Measurements from ENCODE around the gene INTU. TPM values are rescaled to one million over a fixed set of nuclear protein-coding genes. Genes with fewer than 3 reads are reported as not detected.

The INTU gene
- total RNA-seq, 4 donors from 2014 or later, result 5.9 to 8.7 (median 7.1) TPM

DNA sequence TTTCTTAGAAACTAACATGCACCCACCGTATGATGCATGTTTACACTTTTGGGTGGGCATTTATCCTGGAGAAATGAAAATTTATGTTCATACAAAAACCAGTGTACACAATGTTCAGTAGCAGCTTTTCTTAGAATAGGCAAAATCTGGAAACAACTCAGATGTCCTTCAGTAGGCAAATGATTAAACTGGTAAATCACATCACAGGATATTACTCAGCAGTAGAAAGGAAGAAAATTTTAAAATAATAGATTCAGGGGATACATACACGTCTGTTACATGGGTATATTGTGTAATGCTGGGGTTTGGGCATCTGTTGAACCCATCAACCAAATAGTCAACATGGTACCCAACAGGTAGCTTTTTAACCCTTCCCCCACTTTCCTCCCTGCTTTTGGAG is 124.1 kb downstream of the INTU start:
- Histone ChIP-seq H3K4me3 (no peak overlapping the region), H3K4me1 (no peaks in the 10 kb centered on the region), H3K27ac (replicated peaks in 1 of 4) (no peak overlapping the region), H3K27me3 (no peaks in the 10 kb centered on the region), H3K9me3 (no peaks in the 10 kb centered on the region), H3K36me3 (no peaks in the 10 kb centered on the region)
- TF ChIP-seq, protein P1, sequence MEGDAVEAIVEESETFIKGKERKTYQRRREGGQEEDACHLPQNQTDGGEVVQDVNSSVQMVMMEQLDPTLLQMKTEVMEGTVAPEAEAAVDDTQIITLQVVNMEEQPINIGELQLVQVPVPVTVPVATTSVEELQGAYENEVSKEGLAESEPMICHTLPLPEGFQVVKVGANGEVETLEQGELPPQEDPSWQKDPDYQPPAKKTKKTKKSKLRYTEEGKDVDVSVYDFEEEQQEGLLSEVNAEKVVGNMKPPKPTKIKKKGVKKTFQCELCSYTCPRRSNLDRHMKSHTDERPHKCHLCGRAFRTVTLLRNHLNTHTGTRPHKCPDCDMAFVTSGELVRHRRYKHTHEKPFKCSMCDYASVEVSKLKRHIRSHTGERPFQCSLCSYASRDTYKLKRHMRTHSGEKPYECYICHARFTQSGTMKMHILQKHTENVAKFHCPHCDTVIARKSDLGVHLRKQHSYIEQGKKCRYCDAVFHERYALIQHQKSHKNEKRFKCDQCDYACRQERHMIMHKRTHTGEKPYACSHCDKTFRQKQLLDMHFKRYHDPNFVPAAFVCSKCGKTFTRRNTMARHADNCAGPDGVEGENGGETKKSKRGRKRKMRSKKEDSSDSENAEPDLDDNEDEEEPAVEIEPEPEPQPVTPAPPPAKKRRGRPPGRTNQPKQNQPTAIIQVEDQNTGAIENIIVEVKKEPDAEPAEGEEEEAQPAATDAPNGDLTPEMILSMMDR (IDR thresholded peaks at IDR 0.05), result no peak
- TF ChIP-seq EP300 (IDR thresholded peaks at IDR 0.05) (no peak), POLR2AphosphoS5 (IDR thresholded peaks at IDR 0.05) (no peak), POLR2A (IDR thresholded peaks at IDR 0.05; ENCODE audit: low read depth) (no peak)
- intact Hi-C loops (cut with DNase I), result no loop called here
- WGBS, result 72% methylated on average over 2 of the region's 2 CpGs
- DNase-seq (ENCODE audit: extremely low spot score), result no peak

DNA sequence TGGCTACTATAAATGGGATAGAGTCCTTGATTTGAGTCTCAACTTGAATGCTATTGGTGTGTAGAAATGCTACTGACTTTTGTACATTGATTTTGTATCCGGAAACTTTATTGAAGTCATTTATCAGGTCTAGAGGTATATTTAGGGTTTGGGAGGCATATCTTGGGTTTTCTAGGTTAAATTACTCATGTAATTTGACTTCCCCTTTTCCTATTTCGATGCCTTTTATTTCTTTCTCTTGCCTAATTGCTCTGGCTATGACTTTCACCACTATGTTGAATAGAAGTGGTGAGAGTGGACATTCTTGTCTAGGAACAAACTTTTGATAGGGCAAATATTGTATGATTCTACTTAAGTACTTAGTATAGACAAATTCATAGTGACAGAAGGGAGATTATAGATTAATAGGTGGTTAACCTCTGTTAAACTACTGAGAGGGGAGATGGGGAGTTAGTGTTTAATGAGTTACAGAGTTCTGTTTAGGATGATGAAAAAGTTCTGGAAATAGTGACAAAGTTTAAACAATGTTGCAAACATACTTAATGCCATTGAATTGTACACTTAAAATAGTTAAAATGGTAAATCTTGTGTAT is 126.6 kb downstream of the INTU start:
- no peak for TF ChIP-seq EP300 (IDR thresholded peaks at IDR 0.05)
- no peak for TF ChIP-seq POLR2A (IDR thresholded peaks at IDR 0.05; ENCODE audit: low read depth)
- TF ChIP-seq POLR2AphosphoS5 (IDR thresholded peaks at IDR 0.05), result no peak
- TF ChIP-seq, protein P1 (IDR thresholded peaks at IDR 0.05), result no peak
- Histone ChIP-seq H3K4me1 (no peaks in the 10 kb centered on the region), H3K4me3 (no peak overlapping the region), H3K27ac (replicated peaks in 1 of 4) (no peak overlapping the region), H3K36me3 (no peaks in the 10 kb centered on the region), H3K9me3 (no peaks in the 10 kb centered on the region), H3K27me3 (no peaks in the 10 kb centered on the region)
- intact Hi-C loops (cut with DNase I), result no loop called here
- DNase-seq (ENCODE audit: extremely low spot score), result no peak
- WGBS, result 81% methylated on average over 2 of the region's 2 CpGs

DNA sequence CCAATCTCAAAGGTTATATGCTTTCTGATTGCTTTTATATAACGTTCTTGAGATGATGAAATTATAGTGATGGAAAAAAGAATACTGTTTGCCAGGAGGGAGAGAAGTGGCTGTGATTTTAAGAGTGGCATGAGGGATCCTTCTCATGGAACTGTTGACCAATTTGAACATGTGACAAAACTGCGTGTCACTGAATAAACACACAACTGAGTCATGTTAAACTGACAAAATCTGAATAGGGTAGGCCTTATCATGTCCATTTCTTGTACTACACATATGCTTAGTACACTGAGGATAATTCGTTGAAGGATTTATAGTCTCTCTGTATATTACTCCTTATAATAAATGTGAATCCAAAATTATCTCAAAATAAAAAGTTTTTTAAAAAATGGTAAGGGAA is 127.1 kb downstream of the INTU start:
- WGBS, result 84% methylated on average over 3 of the region's 3 CpGs
- DNase-seq (ENCODE audit: extremely low spot score), result no peak
- Histone ChIP-seq H3K9me3 (no peaks in the 10 kb centered on the region), H3K36me3 (no peaks in the 10 kb centered on the region), H3K4me1 (no peaks in the 10 kb centered on the region), H3K27ac (replicated peaks in 1 of 4) (no peak overlapping the region), H3K27me3 (no peaks in the 10 kb centered on the region), H3K4me3 (no peak overlapping the region)
- TF ChIP-seq POLR2A (IDR thresholded peaks at IDR 0.05; ENCODE audit: low read depth) (no peak), POLR2AphosphoS5 (IDR thresholded peaks at IDR 0.05) (no peak), EP300 (IDR thresholded peaks at IDR 0.05) (no peak)
- TF ChIP-seq, protein P1 (IDR thresholded peaks at IDR 0.05), result no peak
- intact Hi-C loops (cut with DNase I), result no loop called here

DNA sequence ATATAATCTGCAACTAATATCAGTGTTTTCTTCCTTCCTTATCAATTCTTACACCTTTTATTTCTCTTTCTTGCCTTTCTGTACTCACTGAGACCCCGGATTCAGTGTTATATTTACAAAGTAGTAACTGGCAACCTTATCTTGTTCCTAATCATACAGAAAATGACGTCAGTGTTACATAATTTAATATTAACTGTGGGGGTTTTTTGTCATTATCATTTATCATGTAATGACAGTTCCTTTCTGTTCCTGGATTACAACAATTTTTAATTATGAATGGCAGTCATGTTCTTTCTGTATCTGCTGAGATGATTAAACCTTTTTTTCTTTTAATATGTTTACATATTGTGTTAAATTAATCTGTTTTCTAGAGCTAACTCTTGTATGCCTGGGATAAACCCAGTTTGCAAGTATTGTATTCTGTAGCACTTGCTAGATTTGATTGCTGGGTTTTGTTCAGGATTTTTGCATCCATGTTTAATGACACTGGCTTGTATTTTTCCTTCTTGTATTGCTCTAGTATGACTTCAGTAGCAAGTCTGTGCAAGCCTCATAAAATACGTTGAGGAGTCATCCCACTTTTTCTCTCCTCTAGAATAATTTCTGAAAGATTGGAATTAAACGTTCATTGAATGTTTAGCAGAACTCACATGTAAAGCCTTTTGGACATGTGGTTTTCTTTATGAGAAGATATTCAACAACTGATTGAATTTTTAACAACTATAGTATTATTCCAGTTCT is 138.9 kb downstream of the INTU start:
- H3K4me3 ChIP-seq, result no peak overlapping the region
- no peaks in the 10 kb centered on the region for H3K27me3 ChIP-seq
- no peaks in the 10 kb centered on the region for H3K4me1 ChIP-seq
- no peak overlapping the region for H3K27ac ChIP-seq (replicated peaks in 1 of 4)
- no peak for DNase-seq (ENCODE audit: extremely low spot score)
- no peaks in the 10 kb centered on the region for H3K9me3 ChIP-seq
- no peaks in the 10 kb centered on the region for H3K36me3 ChIP-seq
- intact Hi-C loops (cut with DNase I), result no loop called here
- 74% methylated on average over 4 of the region's 4 CpGs for WGBS
- TF ChIP-seq, protein P1 (IDR thresholded peaks at IDR 0.05), result no peak
- TF ChIP-seq EP300 (IDR thresholded peaks at IDR 0.05), result no peak
- no peak for TF ChIP-seq POLR2A (IDR thresholded peaks at IDR 0.05; ENCODE audit: low read depth)
- no peak for TF ChIP-seq POLR2AphosphoS5 (IDR thresholded peaks at IDR 0.05)
